Right kidney (tissue), 1 donor: ENCODE measurements around the gene SCAPER.
A peak's percentile ranks its signal among the peaks of the same experiment; 100 is the strongest.

Experiments used
- DNase-seq: peaks from one replicate; pipeline ENCODE4 v3.0.0-alpha.2; 2016

Gene SCAPER

GRCh38 chr15:76668900-76669299 lies 236.2 kb downstream of the SCAPER start:
- DNase-seq = no peak

DNA sequence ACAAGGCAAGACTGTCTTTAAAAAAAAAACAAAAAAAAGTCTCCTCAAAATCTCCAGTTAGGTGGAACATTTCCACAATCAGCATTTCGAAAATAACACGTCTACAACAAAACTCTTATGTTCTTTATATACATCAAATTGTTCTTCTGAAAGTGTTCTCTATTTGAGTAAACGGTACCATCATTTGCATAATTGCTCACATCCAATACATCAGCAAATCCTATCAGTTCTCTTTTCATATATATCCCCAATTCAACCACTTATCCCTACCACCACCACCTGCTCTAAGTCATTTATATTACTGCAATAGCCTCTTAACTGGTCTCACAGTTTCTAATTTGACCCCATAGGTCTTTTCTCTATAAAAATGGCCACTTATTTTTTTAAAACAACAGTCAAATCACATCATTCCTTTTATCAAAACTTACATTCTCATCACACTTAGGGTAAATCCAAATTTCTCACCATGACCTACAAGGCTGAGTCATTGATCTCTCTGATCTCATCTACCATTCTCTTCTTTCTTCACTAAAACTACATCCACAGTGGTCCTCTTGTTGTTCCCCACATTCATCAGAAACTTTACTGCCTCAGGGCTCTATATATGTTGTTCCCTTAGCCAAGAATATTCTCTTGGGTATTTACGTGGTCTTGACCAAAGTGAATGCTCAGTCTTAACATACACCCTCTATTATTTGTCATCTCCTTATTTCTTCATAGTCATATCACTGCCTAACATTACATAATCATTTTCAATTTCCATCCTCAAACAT lies 237.0 kb downstream of the SCAPER start:
- DNase-seq = no peak

GRCh38 chr15:76664895-76665294 lies 240.2 kb downstream of the SCAPER start:
- DNase-seq = no peak

DNA sequence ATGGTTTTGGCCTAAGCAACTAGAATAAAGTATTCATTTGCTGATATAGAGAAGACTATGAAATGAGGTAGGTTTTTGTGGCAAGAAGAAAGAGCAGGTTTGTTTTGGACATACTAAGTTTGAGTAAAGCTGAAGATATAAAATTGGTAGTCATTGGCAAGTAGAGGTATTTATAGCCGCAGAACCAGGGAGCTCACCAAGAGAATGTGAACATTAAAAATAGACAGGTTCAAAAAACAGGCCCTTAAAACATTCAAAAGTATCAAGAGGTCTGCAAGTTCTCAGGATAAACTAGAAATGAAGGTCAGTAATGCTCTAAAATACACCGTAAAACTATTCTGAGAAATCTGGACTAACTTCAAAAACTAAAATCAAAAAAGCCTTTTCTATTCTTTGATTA lies 240.7 kb downstream of the SCAPER start:
- no peak for DNase-seq

DNA sequence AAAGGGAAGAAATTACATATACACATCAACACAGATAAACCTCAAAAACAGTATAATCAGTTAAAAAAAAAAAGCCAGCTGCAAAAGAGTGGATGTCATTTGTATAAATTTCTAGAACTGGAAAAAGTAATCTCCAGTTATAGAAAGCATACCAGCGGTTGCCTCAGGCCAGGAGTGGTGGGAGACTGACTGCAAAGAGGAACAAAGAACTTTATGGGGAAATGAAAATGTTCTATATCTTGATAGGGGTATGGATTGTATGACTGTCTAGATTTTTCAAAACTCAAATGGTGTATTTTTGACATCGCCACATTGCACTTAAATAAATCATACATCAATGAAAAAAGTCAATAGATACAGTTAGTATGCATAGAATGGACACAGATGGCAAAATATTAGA lies 241.6 kb downstream of the SCAPER start:
- no peak for DNase-seq

DNA sequence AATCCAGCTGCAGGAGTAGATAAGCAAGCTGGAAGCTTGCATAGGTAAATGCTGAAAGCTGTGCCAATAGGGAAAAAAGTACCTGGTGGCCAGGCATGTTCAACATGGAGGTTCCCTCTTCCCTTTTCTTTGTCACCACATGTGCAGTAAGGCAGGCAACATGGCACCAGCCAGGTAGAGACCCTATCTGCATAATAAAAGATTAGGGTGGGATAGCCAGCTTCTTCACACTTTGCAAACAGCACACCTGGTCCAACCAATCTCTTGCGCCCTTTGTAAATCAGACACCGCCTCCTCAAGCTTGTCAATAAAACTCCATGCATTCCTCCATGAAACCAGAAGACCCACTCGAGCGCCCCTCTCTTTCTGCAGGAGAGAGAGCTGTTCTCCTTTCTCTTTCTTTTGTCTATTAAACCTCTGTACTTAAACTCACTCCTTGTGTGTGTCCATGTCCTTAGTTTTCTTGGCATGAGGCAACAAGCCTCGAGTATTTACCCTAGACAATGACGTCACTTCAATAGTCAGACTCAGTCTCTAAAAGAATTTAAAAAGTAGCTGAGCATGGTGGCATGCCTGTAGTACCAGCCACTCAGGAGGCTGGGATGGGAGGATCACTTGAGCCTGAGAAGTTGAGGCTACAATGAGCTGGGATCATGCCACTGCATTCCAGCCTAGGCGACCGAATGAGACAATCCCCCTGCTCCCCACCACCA lies 256.3 kb downstream of the SCAPER start:
- no peak for DNase-seq

DNA sequence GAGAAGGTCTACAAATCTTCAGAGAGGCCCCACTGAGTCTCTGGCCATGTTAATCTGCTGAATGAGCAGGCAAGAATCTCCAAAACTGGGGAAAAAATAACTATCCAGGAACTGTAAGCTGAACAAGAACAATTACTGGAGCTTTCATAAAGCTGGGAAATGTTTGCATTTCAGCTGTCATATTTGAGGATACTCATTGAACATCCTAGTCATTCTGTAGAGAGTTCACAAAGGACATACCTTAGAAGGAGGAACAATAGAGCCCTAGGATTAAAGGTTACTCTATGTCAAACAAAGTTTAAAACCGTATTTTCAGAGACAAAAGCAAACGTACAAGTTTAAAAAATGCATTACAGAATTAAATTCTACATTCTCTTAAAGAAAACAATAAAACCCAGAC lies 257.5 kb downstream of the SCAPER start:
- DNase-seq = no peak

- DNase-seq = no peak
Observed at GRCh38 chr15:76644646-76645045, 260.5 kb downstream of the SCAPER start.

DNA sequence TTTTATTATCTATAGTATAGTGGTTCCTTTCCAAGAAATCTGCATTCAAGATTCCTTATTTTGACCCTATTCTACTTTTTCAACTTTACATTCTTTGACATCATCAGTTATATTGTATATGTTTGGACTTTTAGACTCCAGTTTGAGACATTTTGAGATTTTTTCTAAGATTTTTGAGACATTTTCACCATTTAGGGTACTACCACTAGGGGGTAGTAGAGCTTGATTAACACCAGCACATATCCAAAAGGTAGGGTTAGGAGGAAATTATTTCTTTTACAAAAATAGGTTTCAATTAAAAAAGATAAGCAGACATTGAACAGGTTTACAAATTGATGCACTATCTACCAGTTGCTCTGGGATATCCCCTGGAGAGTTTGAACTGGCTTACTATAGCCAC lies 262.5 kb downstream of the SCAPER start:
- no peak for DNase-seq

- DNase-seq = no peak
Observed at GRCh38 chr15:76637166-76637565, 268.0 kb downstream of the SCAPER start.

DNA sequence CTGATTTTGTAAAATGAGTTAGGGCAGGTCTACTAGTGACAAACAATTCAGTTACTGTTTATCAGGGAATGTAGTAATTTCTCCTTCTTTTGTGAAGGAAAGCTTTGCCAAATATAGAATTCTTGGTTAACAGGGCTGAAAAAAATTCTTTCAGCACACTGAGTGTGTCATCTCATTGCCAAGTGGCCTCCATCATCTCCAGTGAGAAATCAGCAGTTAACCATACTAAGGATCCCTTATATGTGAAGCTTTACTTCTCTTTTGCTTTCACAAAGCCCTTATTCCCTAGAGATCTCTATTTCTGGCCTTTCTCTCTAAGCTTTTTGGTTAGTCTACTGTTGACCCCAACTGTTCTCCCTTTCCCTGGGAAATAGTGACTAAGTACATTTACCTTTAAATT lies 269.1 kb downstream of the SCAPER start:
- no peak for DNase-seq

DNA sequence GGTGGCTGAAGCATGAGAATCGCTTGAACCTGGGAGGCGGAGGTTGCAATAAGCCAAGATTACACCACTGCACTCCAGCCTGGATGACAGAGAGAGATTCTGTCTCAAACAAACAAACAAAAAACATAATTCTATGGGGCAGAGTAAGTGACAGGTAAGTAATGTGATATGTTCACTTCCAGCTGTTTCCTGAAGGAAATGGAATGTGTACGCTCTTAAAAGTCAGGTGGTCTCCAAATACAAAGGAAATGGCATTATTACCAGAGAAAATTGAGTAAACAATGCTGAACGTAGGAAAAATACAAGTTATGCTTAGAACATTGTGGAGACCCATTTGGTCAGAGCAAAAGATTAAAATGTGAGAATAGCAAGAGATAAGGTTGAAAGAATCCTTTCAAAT lies 278.5 kb downstream of the SCAPER start:
- DNase-seq = no peak

DNA sequence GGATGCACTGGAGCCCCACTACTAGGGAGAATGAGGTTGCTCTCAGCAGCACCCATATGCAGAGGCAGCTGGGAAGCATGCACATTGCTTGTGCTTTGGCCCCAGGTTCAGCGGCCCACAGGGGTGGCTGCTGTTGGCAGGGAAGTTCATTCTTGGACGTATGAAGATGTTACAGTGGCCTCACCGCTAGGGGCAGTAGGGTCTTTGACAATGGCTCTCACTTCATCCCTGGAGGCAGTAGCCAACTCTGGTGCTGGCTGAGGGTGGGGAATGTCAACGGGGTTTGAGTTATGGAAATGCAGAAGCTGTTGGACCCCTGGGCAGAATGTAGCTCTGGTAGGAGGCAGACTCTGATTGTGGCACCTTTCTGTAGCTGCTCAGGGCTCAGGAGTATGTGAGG lies 279.9 kb downstream of the SCAPER start:
- no peak for DNase-seq

DNA sequence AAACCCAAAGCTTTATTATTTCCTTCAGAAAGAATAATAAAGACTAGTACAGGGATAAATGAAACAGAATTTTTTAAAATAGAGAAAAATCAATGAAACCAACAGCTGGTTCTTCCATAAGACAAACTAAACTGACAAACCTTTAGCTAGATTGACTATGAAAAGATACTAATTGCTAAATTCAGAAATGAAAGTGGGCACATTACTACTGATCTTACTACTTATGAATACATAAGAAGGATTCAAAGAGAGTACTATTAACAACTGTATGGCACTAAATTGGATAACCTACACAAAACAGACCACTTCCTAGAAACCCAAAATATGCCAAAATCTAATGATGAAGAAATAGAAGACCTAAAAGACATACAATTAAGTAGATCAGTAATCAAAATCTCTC lies 290.4 kb downstream of the SCAPER start:
- DNase-seq = no peak

- DNase-seq = no peak
Observed at GRCh38 chr15:76588811-76589747, 316.1 kb downstream of the SCAPER start.

DNA sequence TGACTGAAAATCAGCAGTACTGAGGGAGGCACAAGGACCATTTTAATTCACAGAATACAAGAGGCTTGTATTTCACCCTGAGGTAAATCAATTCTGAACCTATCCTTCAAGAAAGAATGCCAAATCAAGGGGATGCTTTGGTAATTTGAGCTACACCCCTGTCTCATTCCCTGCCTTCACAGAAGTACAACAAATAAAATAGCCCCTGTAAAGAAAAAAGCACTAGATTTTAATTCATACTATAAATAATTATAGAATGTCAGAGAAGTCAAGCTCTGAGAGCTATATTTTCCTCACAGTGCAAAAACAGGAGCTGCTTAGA lies 319.6 kb downstream of the SCAPER start:
- no peak for DNase-seq

DNA sequence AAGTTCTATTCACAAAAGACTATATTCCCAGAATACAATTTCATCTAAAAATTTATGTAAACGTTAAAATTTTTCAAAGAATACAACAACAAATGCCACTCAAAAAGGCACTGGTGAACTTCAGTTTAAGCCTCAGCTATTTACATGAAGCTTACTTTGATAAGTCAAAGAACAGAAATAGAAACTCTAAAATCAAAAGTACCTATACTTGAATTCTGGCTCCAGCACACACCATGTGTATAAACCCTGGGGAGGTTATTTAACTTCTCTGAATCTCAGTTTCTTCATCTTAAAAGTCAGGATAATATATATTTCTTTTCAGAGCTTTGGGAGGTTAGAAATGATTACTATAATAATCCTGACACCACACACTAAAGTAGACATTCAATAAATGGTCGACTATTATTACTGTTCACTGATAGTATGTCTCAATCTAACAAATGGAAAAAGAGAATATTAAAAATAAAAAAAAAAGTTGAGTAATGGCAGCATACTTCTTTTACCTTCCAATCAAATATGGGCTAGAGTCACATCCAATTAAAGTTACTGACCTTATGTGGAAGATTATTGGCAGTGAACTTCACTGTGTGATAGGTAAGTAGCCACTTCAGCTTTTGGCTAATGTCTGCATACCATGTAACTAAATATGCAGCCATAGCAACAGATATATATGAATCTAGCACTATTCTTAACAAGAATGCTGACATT lies 320.1 kb downstream of the SCAPER start:
- no peak for DNase-seq

- no peak for DNase-seq
Observed at GRCh38 chr15:76582550-76582949, 322.6 kb downstream of the SCAPER start.

DNA sequence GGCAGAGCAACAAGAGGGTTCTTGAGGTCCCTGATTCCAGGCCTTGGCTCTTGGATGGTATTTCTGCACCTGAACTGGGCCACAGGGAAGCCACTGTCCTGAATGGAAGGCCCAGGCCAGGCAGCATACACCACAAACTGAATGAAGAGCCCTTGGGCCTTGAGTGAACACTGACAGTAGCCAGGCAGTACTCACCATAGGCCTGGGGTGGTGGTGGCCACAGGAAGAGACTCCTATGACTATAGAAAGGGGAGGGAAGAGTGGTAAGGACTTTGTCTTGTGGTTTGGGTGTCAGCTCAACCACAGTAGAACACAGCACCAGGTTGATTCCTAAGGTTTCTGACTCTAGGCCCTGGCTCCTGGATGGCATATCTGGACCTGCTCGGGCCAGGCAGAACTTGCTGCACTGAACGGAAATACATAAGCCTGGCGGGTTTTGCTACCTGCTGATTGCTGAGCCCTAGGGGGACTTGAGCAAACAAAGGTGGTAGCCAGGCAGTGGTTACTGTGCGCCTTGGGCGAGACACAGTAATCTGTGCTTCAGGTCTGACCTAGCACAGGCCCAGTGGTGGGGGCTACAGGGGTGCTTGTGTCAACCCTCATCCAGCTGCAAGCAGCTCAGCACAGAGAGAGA lies 327.1 kb downstream of the SCAPER start:
- no peak for DNase-seq

DNA sequence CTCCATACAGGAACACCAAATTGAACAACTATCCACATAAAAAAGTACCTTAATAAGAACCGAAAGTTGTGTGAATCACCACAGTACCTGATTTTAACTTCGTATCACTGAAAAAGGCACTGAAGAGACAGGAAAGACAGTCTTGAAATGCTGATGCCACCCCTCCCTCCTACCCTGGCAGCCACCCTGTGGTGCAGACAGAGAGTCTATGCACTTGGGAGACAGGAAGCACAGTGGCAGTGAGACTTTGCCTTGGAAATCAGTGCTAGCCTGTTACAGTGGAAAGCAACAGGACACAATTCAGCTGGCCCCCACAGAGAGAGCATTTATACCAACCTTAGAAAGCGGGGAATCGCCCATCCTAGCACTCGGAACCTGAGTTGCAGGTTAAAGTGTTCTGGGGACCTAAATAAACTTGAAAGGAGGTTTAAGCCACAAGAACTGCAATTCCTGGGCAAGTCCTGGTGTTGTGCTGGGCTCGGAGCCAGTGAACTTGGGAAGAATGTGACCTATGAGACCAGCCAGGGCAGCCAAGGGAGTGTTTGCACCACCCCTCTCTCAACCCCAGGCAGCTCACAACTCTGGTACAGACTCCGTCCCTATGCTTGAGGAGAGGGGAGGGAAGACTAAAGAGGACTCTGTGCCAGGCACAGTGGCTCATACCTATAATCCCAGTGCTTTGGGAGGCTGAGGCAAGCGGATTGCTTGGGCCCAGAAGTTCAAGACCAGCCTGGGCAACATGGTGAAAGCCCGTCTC lies 328.4 kb downstream of the SCAPER start:
- DNase-seq = peak; percentile 4

GRCh38 chr15:76575679-76576078 lies 329.5 kb downstream of the SCAPER start:
- no peak for DNase-seq
